HepG2 (cell line): ENCODE data around the gene RNH1. TPM values are rescaled to one million over a fixed set of nuclear protein-coding genes. Genes with fewer than 3 reads are reported as not detected.
A peak's percentile ranks its signal among the peaks of the same experiment; 100 is the strongest.

Source experiments
- FIP1L1 ChIP-seq: fragments of 200-400 bp; formaldehyde crosslinking; IDR thresholded peaks from 2 replicates; pipeline ENCODE4 v1.6.1; 2018; ENCODE audit warnings: low read depth, mild to moderate bottlenecking, low read length, moderate library complexity, borderline replicate concordance; ENCODE audit not compliant: insufficient read depth
- GATAD1 ChIP-seq: IDR thresholded peaks from 2 replicates; pipeline ENCODE4 v1.6.1; 2016; ENCODE audit warnings: missing genetic modification reagents, missing compliant biosample characterization
- JUN ChIP-seq: sonication (generic); formaldehyde crosslinking; IDR thresholded peaks from 2 replicates; pipeline ENCODE4 v1.4.0; 2020; ENCODE audit warnings: mild to moderate bottlenecking, missing genetic modification reagents
- MAFK ChIP-seq, 2 experiments: IDR thresholded peaks in 1 of 2; conservative IDR thresholded peaks in 1 of 2; 2 replicates each; pipeline ENCODE4 v1.6.1; 2011; ENCODE audit warnings: improper control_type of control experiment in 2 of 2, low read length in 2 of 2
- MZF1 ChIP-seq: sonication (generic); formaldehyde crosslinking; IDR thresholded peaks from 2 replicates; pipeline ENCODE4 v1.8.1; 2023; ENCODE audit warnings: mild to moderate bottlenecking, missing genetic modification reagents, borderline replicate concordance
- SMAD1 ChIP-seq: sonication (generic); formaldehyde crosslinking; IDR thresholded peaks from 2 replicates; pipeline ENCODE4 v1.4.0; 2020; ENCODE audit warnings: missing genetic modification reagents, low read depth, mild to moderate bottlenecking, borderline replicate concordance
- ZBTB38 ChIP-seq: sonication (generic); formaldehyde crosslinking; IDR thresholded peaks from 2 replicates; pipeline ENCODE4 v1.5.1; 2020; ENCODE audit warnings: mild to moderate bottlenecking, missing genetic modification reagents
- ZNF281 ChIP-seq: sonication (generic); formaldehyde crosslinking; IDR thresholded peaks from 2 replicates; pipeline ENCODE4 v1.4.0; 2020; ENCODE audit warnings: missing genetic modification reagents, borderline replicate concordance
- ZNF30 ChIP-seq: sonication (generic); formaldehyde crosslinking; IDR thresholded peaks from 2 replicates; pipeline ENCODE4 v1.5.0; 2020; ENCODE audit warnings: mild to moderate bottlenecking, missing genetic modification reagents
- ZNF770 ChIP-seq: sonication (generic); formaldehyde crosslinking; IDR thresholded peaks from 2 replicates; pipeline ENCODE4 v1.5.0; 2020; ENCODE audit warnings: mild to moderate bottlenecking, missing genetic modification reagents
- polyA plus RNA-seq, 8 experiments: library from polyadenylated mRNA; depleted of rRNA in 3 of 8; stranded (reverse) in 7 of 8; unstranded in 1 of 8; fragments of >200 nt; fragmentation: Illumina TruSeq in 4 of 8; extraction: Trizol in 4 of 8; gene quantifications; 2 replicates each; pipeline versions ENCODE4 v1.2.1 to v1.2.3, GENCODE V29; 2011 to 2016; ENCODE audit warnings: low read depth in 4 of 8, missing spikeins in 1 of 8, mixed read lengths in 1 of 8; ENCODE audit not compliant: insufficient read depth in 1 of 8
- total RNA-seq, 5 experiments: library from RNA; depleted of rRNA; stranded (reverse); fragments of >200 nt; fragmentation: Illumina TruSeq; extraction: Trizol; gene quantifications; 2 replicates each; pipeline ENCODE4 v1.2.3, GENCODE V29; 2016; ENCODE audit warnings: low read depth in 1 of 5
- TF ChIP-seq, protein P1 (sequence below): sonication (generic); formaldehyde crosslinking; conservative IDR thresholded peaks from 2 replicates; pipeline ENCODE4 v1.4.0; 2020; ENCODE audit warnings: missing genetic modification reagents
- TF ChIP-seq, protein P2 (sequence below): IDR thresholded peaks from 2 replicates; pipeline ENCODE4 v1.6.1; 2016; ENCODE audit warnings: missing biosample characterization, missing genetic modification reagents, low read depth
- TF ChIP-seq, protein P3 (sequence below), 2 experiments: sonication (generic) in 1 of 2; formaldehyde crosslinking in 1 of 2; IDR thresholded peaks; 2 replicates each; pipeline versions ENCODE4 v1.4.0 to v1.6.1; 2016 to 2020; ENCODE audit warnings: borderline replicate concordance in 1 of 2, low read depth in 1 of 2, mild to moderate bottlenecking in 1 of 2, missing genetic modification reagents in 1 of 2

RNH1 gene
- total and polyA plus RNA-seq, 2 of the 13 experiments (the other 11 are each of a cell fraction or from before 2014, with no cell fraction given) = 36.0 to 74.1 TPM

- no peak for TF ChIP-seq ZNF281
- TF ChIP-seq ZNF30 (CRISPR knock-in tag) = no peak
- no peak for TF ChIP-seq JUN (CRISPR knock-in tag)
- TF ChIP-seq, protein P1, sequence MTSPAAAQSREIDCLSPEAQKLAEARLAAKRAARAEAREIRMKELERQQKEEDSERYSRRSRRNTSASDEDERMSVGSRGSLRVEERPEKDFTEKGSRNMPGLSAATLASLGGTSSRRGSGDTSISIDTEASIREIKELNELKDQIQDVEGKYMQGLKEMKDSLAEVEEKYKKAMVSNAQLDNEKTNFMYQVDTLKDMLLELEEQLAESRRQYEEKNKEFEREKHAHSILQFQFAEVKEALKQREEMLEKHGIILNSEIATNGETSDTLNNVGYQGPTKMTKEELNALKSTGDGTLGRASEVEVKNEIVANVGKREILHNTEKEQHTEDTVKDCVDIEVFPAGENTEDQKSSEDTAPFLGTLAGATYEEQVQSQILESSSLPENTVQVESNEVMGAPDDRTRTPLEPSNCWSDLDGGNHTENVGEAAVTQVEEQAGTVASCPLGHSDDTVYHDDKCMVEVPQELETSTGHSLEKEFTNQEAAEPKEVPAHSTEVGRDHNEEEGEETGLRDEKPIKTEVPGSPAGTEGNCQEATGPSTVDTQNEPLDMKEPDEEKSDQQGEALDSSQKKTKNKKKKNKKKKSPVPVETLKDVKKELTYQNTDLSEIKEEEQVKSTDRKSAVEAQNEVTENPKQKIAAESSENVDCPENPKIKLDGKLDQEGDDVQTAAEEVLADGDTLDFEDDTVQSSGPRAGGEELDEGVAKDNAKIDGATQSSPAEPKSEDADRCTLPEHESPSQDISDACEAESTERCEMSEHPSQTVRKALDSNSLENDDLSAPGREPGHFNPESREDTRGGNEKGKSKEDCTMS = no peak
- TF ChIP-seq MZF1 (CRISPR knock-in tag) = no peak
- no peak for TF ChIP-seq FIP1L1
- no peak for TF ChIP-seq MAFK (conservative IDR thresholded peaks at IDR 0.05 in 1 of 2, IDR thresholded peaks at IDR 0.05 in 1 of 2; ENCODE audit: low read length in 2 of 2)
- TF ChIP-seq, protein P2, sequence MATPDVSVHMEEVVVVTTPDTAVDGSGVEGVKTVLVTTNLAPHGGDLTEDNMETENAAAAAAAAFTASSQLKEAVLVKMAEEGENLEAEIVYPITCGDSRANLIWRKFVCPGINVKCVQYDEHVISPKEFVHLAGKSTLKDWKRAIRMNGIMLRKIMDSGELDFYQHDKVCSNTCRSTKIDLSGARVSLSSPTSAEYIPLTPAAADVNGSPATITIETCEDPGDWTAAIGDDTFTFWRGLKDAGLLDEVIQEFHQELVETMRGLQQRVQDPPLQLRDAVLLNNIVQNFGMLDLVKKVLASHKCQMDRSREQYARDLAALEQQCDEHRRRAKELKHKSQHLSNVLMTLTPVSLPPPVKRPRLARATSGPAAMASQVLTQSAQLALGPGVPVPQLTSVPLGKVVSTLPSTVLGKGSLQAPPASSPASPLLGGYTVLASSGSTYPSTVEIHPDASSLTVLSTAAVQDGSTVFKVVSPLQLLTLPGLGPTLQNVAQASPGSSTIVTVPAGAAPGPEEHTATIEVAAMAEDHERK (CRISPR knock-in tag) = no peak
- peak; percentile 52; the same call in 1 of the 2 replicates for TF ChIP-seq ZBTB38 (CRISPR knock-in tag)
- TF ChIP-seq SMAD1 (CRISPR knock-in tag) = no peak
- TF ChIP-seq GATAD1 (CRISPR knock-in tag) = 0 out of 2 replicates have a peak, but pooled peaks have one; percentile 15
- TF ChIP-seq, protein P3, sequence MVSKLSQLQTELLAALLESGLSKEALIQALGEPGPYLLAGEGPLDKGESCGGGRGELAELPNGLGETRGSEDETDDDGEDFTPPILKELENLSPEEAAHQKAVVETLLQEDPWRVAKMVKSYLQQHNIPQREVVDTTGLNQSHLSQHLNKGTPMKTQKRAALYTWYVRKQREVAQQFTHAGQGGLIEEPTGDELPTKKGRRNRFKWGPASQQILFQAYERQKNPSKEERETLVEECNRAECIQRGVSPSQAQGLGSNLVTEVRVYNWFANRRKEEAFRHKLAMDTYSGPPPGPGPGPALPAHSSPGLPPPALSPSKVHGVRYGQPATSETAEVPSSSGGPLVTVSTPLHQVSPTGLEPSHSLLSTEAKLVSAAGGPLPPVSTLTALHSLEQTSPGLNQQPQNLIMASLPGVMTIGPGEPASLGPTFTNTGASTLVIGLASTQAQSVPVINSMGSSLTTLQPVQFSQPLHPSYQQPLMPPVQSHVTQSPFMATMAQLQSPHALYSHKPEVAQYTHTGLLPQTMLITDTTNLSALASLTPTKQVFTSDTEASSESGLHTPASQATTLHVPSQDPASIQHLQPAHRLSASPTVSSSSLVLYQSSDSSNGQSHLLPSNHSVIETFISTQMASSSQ (IDR thresholded peaks at IDR 0.05; ENCODE audit: low read depth) = no peak
- TF ChIP-seq, protein P3 (CRISPR knock-in tag; IDR thresholded peaks at IDR 0.05; ENCODE audit: borderline replicate concordance) = peak; percentile 44; the same call in 1 of the 2 replicates
- no peak for TF ChIP-seq ZNF770 (CRISPR knock-in tag)
These were observed 47.6 kb upstream of the RNH1 start (continued) for GRCh38 chr11:554428-555226.
